Esophagus (tissue), 2 donors: ENCODE measurements around the gene FPGS. TPM values are rescaled to one million over a fixed set of nuclear protein-coding genes. Genes with fewer than 3 reads are reported as not detected.
A peak's percentile ranks its signal among the peaks of the same experiment; 100 is the strongest.

Experiments
- H3K27ac ChIP-seq, 2 donors: one replicate each; pipeline ENCODE4 v1.5.1; 2013; ENCODE audit warnings: low read depth in 2 of 2, mild to moderate bottlenecking in 2 of 2, inconsistent platforms in 1 of 2, low read length in 1 of 2, moderate library complexity in 1 of 2
- H3K27me3 ChIP-seq, 2 donors: one replicate each; pipeline ENCODE4 v1.6.1; 2013; ENCODE audit warnings: low read length in 2 of 2, control low read depth in 1 of 2, mild to moderate bottlenecking in 1 of 2; ENCODE audit not compliant: insufficient read depth in 2 of 2, control insufficient read depth in 1 of 2
- H3K36me3 ChIP-seq, 2 donors: one replicate each; pipeline ENCODE4 v1.6.1; 2013; ENCODE audit warnings: low read length in 1 of 2; ENCODE audit not compliant: control insufficient read depth in 2 of 2, insufficient read depth in 2 of 2
- H3K4me1 ChIP-seq, 2 donors: one replicate each; pipeline ENCODE4 v1.6.1; 2013; ENCODE audit warnings: low read length in 1 of 2; ENCODE audit not compliant: control insufficient read depth in 2 of 2, insufficient read depth in 2 of 2
- H3K4me3 ChIP-seq, 2 donors: one replicate each; pipeline ENCODE4 v1.5.1; 2013; ENCODE audit warnings: low read length in 2 of 2, mild to moderate bottlenecking in 2 of 2, low read depth in 1 of 2, moderate library complexity in 1 of 2
- H3K9me3 ChIP-seq, 2 donors: one replicate each; pipeline ENCODE4 v1.6.1; 2013; ENCODE audit warnings: mild to moderate bottlenecking in 2 of 2, low read depth in 1 of 2, low read length in 1 of 2, moderate library complexity in 1 of 2; ENCODE audit not compliant: control insufficient read depth in 2 of 2, insufficient read depth in 1 of 2
- WGBS, 2 donors: extraction: QIAGEN DNeasy Blood & Tissue Kit; methylation state at CpG; one replicate each; pipeline ENCODE4 v1.1.7; 2013; 5-methylcytosine and 5-hydroxymethylcytosine counted together
- polyA plus RNA-seq, 2 donors: library from polyadenylated mRNA; stranded (reverse); fragments of 200-250 nt; gene quantifications; one replicate each; pipeline ENCODE4 v1.2.3, GENCODE V29; 2013
- donor health status: healthy with polysubstance abuse.
- donor health status: Bipolar disorder and iron deficiency.

The FPGS gene
- polyA plus RNA-seq, 2 donors = 28.7 to 31.5 TPM

DNA sequence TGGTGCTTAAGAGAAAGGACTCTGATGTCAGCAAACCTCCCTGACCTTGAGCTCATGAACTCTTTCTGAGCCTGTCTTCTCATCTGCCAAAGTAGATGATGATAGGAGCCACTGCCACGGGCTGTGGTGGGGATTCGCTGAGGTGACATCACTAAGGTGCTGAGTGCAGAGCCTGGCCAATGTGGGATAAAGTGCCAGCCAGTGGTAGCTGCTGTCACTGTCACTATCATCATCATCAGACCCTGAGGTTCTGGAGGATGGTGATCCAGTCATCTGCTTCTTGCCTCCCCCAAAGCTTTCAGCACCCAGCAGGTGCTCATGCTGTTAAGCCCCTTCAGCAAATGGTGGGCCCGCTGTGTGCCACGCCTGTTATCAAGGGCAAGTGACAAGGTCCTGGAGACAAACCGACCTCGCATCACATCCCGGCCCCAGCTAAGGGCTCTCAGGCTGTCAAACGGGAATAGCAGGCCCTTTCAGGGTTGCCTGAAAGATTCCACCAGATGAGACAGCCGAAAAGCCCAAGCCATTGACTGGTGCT, 6.4 kb downstream of the FPGS start:
- Histone ChIP-seq H3K27ac (peak overlapping the region in 1 of 2 donors; percentile 23), H3K4me3 (no peak overlapping the region), H3K9me3 (no peaks in the 10 kb centered on the region), H3K4me1 (peaks cover 6 to 18% of the 10 kb centered on the region in 2 donors), H3K27me3 (no peaks in the 10 kb centered on the region), H3K36me3 (peaks cover 13 to 42% of the 10 kb centered on the region in 2 donors)
- WGBS, 2 donors = 61 to 67% methylated on average over 9 of the region's 9 CpGs

DNA sequence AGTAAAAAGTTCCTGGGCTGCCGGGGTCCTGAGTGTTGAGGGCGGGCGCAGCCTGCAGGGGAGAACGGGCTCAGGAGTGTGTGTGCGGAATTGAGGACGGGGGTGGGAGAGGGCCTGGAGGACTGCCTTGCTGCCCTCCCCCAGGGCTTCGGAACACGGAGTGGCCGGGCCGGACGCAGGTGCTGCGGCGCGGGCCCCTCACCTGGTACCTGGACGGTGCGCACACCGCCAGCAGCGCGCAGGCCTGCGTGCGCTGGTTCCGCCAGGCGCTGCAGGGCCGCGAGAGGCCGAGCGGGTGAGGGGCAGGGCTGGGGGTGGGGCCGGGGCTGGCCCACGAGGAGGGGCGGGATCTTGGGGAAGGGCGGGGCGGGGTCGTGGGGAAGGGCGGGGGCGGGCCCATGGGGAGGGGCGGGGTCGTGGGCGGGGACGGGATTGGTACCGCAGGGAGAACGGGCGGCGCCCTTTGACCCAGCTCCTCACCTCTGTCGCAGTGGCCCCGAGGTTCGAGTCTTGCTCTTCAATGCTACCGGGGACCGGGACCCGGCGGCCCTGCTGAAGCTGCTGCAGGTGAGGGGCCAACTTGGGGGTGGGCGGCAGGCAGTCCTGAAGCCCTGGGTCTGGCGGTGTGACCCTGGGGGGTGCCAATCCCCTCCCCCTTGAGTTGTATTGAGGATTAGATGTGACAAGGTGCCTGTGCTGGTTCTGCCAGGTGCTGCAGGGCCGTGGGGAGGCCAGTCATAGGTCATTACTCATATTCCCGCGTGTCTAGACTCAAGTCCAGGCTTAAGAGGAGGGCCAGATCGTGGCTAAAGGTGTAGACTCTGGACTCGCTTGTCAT, 7.1 kb downstream of the FPGS start:
- H3K36me3 ChIP-seq = peaks cover 16 to 43% of the 10 kb centered on the region in 2 donors
- no peaks in the 10 kb centered on the region for H3K9me3 ChIP-seq
- no peaks in the 10 kb centered on the region for H3K27me3 ChIP-seq
- peak overlapping the region; percentile 29 to 30 for H3K4me3 ChIP-seq
- peak overlapping the region; percentile 83 to 88 for H3K27ac ChIP-seq
- WGBS, 2 donors = 39 to 42% methylated on average over 32 to 56 of the region's 57 CpGs
- H3K4me1 ChIP-seq = peaks cover 4 to 14% of the 10 kb centered on the region in 2 donors

DNA sequence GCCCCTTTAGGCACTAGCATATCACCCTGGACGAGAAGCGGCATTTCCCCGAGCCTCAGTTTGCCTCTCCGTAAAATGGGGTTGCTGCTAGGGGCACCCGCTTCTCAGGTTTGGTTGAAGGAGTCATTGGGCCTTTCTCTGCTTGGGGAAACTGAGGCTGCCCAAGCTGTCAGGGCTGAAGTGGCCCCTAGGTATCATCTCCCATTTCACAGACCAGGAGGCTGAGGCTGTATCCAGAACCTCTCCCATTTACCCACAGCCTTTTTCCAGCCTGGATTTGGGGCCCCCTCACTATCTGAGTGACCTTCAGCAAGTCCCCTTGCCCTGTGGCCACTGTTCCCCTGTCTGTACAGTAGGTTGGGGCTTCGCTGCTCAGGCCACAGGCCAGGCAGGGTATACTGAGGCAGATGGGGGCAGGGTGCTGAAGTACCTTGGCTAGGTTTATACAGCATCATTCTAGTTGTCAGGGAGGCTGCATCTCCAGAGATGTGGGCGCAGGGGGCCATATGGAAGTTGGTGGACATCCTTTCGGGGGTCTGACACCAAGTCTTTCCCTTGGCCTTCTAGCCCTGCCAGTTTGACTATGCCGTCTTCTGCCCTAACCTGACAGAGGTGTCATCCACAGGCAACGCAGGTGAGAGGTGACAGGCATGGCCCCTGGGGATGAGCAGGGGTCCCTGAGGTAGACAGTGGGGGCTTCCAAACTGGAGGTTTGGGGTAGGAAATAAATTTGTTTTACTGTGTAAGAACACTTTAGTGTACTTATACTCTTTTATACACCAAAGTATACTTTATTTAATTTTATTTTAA, 7.9 kb downstream of the FPGS start:
- Histone ChIP-seq H3K9me3 (no peaks in the 10 kb centered on the region), H3K36me3 (peaks cover 19 to 47% of the 10 kb centered on the region in 2 donors), H3K27me3 (no peaks in the 10 kb centered on the region), H3K4me3 (no peak overlapping the region), H3K4me1 (peaks cover 4 to 14% of the 10 kb centered on the region in 2 donors), H3K27ac (peak overlapping the region; percentile 63 to 83)
- WGBS, 2 donors = 93 to 94% methylated on average over 10 of the region's 10 CpGs

DNA sequence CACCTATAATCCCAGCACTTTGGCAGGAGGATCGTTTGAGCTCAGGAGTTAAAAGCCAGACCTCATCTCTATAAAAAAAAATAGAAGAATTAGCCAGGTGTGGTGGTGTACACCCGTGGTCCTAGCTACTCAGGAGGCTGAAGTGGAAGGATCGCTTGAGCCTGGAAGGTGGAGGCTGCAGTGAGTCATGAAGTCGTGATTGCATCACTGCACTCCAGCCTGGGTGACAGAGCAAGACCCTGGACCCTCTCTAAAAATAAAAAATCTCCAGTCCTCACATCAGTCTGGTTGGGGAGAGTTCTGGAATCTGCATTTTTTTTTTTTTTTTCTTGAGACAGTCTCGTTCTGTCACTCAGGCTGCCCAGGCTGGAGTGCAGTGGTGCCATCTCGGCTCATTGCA, 9.3 kb downstream of the FPGS start:
- Histone ChIP-seq H3K27me3 (no peaks in the 10 kb centered on the region), H3K27ac (no peak overlapping the region), H3K4me1 (peaks cover 4 to 14% of the 10 kb centered on the region in 2 donors), H3K4me3 (no peak overlapping the region), H3K36me3 (peaks cover 19 to 49% of the 10 kb centered on the region in 2 donors), H3K9me3 (no peaks in the 10 kb centered on the region)
- 91 to 94% methylated on average over 6 of the region's 6 CpGs for WGBS, 2 donors

DNA sequence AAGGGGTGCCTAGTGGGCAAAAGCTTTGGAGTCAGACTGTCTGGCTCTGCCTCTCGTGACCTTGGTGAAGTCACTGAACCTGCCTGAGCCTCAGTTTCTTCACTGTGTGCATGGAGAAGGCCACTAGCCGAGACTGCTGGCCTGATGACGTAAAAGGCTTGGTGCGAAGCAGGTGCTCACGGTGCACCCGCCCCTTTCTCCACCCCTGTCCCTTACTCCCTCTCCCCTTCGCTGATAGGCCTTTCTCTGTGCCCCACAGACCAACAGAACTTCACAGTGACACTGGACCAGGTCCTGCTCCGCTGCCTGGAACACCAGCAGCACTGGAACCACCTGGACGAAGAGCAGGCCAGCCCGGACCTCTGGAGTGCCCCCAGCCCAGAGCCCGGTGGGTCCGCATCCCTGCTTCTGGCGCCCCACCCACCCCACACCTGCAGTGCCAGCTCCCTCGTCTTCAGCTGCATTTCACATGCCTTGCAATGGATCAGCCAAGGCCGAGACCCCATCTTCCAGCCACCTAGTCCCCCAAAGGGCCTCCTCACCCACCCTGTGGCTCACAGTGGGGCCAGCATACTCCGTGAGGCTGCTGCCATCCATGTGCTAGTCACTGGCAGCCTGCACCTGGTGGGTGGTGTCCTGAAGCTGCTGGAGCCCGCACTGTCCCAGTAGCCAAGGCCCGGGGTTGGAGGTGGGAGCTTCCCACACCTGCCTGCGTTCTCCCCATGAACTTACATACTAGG, 10.4 kb downstream of the FPGS start:
- Histone ChIP-seq H3K4me1 (peaks cover 4 to 14% of the 10 kb centered on the region in 2 donors), H3K27me3 (no peaks in the 10 kb centered on the region), H3K9me3 (no peaks in the 10 kb centered on the region), H3K27ac (no peak overlapping the region), H3K36me3 (peaks cover 23 to 49% of the 10 kb centered on the region in 2 donors), H3K4me3 (no peak overlapping the region)
- 90 to 93% methylated on average over 19 of the region's 19 CpGs for WGBS, 2 donors

DNA sequence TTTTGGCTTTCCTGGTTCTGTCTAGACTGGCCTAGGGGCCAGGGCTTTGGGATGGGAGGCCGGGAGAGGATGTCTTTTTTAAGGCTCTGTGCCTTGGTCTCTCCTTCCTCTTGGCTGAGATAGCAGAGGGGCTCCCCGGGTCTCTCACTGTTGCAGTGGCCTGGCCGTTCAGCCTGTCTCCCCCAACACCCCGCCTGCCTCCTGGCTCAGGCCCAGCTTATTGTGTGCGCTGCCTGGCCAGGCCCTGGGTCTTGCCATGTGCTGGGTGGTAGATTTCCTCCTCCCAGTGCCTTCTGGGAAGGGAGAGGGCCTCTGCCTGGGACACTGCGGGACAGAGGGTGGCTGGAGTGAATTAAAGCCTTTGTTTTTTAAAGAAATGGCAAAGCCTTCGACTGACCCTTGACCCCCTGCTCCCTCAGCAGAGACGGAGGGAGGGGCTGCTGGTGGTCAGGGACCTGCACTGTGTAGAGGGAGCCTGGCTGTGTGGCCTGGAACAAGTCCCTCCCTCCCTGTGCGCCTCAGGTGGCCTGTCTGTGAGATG, 11.1 kb downstream of the FPGS start:
- Histone ChIP-seq H3K9me3 (no peaks in the 10 kb centered on the region), H3K27ac (no peak overlapping the region), H3K27me3 (no peaks in the 10 kb centered on the region), H3K4me1 (peaks cover 4 to 14% of the 10 kb centered on the region in 2 donors), H3K4me3 (no peak overlapping the region), H3K36me3 (peaks cover 23 to 46% of the 10 kb centered on the region in 2 donors)
- 74 to 76% methylated on average over 9 of the region's 9 CpGs for WGBS, 2 donors

DNA sequence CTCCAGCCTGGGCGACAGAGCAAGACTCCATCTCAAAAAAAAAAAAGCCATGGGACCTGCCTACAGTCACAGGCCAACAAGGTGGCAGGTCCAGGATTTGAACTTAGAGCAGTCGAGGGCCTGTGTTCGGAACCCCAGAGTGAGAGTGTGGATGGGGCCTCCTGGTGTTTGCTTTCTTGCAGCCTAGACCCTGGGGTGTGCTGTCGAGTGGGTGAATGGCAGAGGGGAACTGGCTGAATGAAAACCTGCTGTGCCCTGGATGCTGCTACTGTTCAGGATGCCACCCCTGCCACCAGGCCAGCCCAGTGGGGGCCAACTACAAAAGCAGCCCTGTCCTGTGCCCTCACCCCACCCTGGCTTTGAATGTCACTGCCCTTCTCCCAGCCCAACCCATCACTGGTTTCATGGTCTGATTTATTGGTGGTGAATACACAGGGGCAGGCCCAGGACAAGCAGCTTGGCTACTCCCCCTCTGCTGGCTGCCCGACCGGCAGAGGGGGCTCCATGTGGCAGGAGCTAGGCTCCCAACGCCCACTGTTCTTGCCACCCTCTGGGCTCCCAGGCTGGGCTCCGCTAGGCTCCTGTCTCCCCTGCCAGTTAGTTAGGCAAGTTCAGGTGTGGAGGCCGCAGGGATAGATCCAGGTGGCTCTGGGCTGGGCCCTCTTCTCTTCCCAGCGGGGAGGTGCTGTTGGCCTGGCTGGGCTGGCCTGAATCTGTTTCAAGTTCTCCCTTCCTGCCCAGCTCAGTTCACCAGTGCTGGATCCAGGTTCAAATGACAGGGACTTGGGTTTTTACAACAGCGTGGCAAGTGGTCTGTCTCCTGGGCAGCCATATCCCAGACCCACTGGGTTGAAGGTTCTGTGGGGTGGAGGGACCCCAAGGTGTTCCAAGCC, 12.2 kb downstream of the FPGS start:
- Histone ChIP-seq H3K27ac (no peak overlapping the region), H3K9me3 (no peaks in the 10 kb centered on the region), H3K27me3 (no peaks in the 10 kb centered on the region), H3K4me1 (peaks cover 2 to 10% of the 10 kb centered on the region in 2 donors), H3K4me3 (no peak overlapping the region), H3K36me3 (peaks cover 23 to 46% of the 10 kb centered on the region in 2 donors)
- 87 to 91% methylated on average over 10 to 11 of the region's 11 CpGs for WGBS, 2 donors

DNA sequence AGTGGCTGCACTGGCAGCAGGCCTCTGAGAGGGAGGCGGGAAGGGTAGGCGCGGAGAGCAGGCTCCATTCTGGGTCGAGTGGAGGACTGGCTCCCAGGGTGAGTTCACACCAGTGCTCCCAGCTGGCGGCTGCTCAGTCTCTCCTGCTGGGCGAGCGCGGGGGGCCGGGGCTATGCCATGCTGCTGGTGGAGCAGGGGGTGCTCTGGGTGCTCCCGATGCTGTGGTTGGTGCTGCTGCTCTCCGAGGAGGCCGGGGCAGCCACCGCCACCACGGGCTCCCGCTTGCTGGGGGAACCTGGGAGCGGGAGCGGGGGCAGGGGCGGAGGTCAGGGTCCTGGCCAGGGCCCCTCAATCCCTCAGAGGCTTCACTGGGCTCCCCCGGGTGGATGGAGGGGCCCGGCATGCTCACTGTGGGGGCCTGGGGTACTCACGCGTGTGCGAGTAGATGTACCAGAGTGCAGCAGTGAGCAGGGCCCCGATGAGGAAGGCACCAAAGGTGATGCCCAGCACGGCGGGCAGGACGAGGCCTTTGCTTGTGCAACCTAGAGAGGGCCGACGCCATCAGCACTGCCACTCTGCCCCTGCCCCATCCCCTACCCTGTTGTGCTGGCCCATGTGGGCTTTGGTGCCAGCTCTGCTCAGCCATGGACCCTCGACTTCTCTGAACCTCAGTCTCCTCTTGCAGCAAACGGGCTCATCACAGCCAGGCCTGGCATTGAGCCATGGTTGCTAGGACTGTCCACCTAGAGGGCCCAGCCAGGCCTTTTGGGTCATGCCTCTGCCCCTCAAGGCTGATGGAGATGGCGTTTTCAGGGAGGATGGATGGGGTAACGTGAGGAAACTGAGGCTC, 13.1 kb downstream of the FPGS start:
- no peak overlapping the region for H3K4me3 ChIP-seq
- H3K36me3 ChIP-seq = peaks cover 23 to 40% of the 10 kb centered on the region in 2 donors
- no peaks in the 10 kb centered on the region for H3K27me3 ChIP-seq
- peaks cover 2 to 3% of the 10 kb centered on the region in 2 donors for H3K4me1 ChIP-seq
- H3K9me3 ChIP-seq = no peaks in the 10 kb centered on the region
- 87 to 89% methylated on average over 31 to 33 of the region's 33 CpGs for WGBS, 2 donors
- no peak overlapping the region for H3K27ac ChIP-seq
